ENCODE results near the gene HSPG2. TPM values are rescaled to one million over a fixed set of nuclear protein-coding genes. Genes with fewer than 3 reads are reported as not detected.

The HSPG2 gene
- total and polyA plus RNA-seq, 8 donors, result 50.4 to 164 (median 63.9) TPM

DNA sequence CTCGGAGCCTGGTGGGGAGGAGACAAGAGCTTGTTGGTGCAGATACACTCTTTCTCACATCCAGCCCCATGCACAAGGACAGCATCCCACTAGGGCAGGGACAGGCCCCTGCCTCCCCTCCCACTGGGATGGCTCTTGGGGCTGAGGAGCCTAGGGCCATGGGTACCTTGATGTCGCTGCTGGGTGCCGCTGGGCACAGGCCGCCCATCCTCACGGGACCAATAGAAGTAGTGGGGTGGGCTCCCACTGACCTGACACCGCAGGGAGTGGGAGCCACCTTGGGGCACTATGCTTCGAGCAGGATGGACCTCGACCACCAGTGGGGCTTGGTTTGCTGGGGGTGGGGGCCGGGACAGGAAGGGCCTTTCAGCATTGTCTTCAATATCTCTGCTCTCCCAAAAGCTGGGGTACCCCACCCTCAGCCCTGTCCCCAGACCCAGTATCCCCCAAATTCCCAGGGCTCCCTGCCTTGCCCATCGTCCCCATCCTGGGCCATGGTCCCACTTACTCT is 77.4 kb downstream of the HSPG2 start:
- Histone ChIP-seq H3K27me3 (no peaks in the 10 kb centered on the region), H3K36me3 (peaks cover 0 to 25% (median 8%) of the 10 kb centered on the region in 3 donors), H3K4me3 (no peak overlapping the region), H3K9me3 (no peaks in the 10 kb centered on the region), H3K4me1 (no peaks in the 10 kb centered on the region), H3K27ac (no peak overlapping the region)
- TF ChIP-seq, protein P1, sequence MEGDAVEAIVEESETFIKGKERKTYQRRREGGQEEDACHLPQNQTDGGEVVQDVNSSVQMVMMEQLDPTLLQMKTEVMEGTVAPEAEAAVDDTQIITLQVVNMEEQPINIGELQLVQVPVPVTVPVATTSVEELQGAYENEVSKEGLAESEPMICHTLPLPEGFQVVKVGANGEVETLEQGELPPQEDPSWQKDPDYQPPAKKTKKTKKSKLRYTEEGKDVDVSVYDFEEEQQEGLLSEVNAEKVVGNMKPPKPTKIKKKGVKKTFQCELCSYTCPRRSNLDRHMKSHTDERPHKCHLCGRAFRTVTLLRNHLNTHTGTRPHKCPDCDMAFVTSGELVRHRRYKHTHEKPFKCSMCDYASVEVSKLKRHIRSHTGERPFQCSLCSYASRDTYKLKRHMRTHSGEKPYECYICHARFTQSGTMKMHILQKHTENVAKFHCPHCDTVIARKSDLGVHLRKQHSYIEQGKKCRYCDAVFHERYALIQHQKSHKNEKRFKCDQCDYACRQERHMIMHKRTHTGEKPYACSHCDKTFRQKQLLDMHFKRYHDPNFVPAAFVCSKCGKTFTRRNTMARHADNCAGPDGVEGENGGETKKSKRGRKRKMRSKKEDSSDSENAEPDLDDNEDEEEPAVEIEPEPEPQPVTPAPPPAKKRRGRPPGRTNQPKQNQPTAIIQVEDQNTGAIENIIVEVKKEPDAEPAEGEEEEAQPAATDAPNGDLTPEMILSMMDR (IDR thresholded peaks at IDR 0.05), result no peak
- no peak for FAIRE-seq
- ATAC-seq, result no peak
- 96% methylated on average over 10 of the region's 10 CpGs for WGBS, 2 donors
- intact Hi-C loops (cut with DNase I), result no loop called here
- no peak for DNase-seq

GRCh38 chr1:21857840-21858670 is 79.1 kb downstream of the HSPG2 start:
- DNase-seq (no peak), ATAC-seq (no peak), FAIRE-seq (no peak)
- no peaks in the 10 kb centered on the region for H3K27me3 ChIP-seq
- H3K9me3 ChIP-seq, result no peaks in the 10 kb centered on the region
- 87 to 90% methylated on average over 15 of the region's 15 CpGs for WGBS, 2 donors
- H3K4me3 ChIP-seq, result no peak overlapping the region
- intact Hi-C loops (cut with DNase I), result no loop called here
- no peaks in the 10 kb centered on the region for H3K4me1 ChIP-seq
- no peak overlapping the region for H3K27ac ChIP-seq
- H3K36me3 ChIP-seq, result peaks cover 0 to 23% (median 8%) of the 10 kb centered on the region in 3 donors
- TF ChIP-seq, protein P1 (IDR thresholded peaks at IDR 0.05), result no peak

GRCh38 chr1:21857142-21857839 is 79.8 kb downstream of the HSPG2 start:
- H3K36me3 ChIP-seq, result peaks cover 0 to 28% (median 8%) of the 10 kb centered on the region in 3 donors
- DNase-seq (no peak), FAIRE-seq (no peak), ATAC-seq (no peak)
- H3K27me3 ChIP-seq, result no peaks in the 10 kb centered on the region
- TF ChIP-seq, protein P1 (IDR thresholded peaks at IDR 0.05), result no peak
- no peak overlapping the region for H3K4me3 ChIP-seq
- H3K27ac ChIP-seq, result no peak overlapping the region
- intact Hi-C loops (cut with DNase I), result no loop called here
- no peaks in the 10 kb centered on the region for H3K9me3 ChIP-seq
- WGBS, 2 donors, result 91 to 95% methylated on average over 14 of the region's 14 CpGs
- no peaks in the 10 kb centered on the region for H3K4me1 ChIP-seq

GRCh38 chr1:21855257-21856096 is 81.6 kb downstream of the HSPG2 start:
- TF ChIP-seq, protein P1 (IDR thresholded peaks at IDR 0.05), result no peak
- WGBS, 2 donors, result 92% methylated on average over 32 to 35 of the region's 35 CpGs
- peak in 1 of 4 donors; percentile 14 for ATAC-seq
- H3K9me3 ChIP-seq, result no peaks in the 10 kb centered on the region
- no peaks in the 10 kb centered on the region for H3K27me3 ChIP-seq
- H3K4me3 ChIP-seq, result no peak overlapping the region
- peak in 1 of 6 donors; percentile 65 for DNase-seq
- intact Hi-C loops (cut with DNase I), result no loop called here
- H3K4me1 ChIP-seq, result no peaks in the 10 kb centered on the region
- FAIRE-seq, result no peak
- peaks cover 0 to 35% (median 12%) of the 10 kb centered on the region in 3 donors for H3K36me3 ChIP-seq
- H3K27ac ChIP-seq, result no peak overlapping the region

All from pancreas (tissue), 10 donors.